Mesodermal cell (in vitro differentiated cells): ENCODE results near the gene ATE1.
"Not testable (repeated sequence)": the region's sequence is repeated elsewhere in the genome, so short reads cannot be mapped to it uniquely, and the experiment has no call there.

ENCODE experiments used
- H3K27ac ChIP-seq: 2 replicates; pipeline ENCODE4 v1.7.0; 2013; ENCODE audit warnings: mild to moderate bottlenecking, low read depth, low read length, moderate library complexity; ENCODE audit not compliant: severe bottlenecking
- H3K36me3 ChIP-seq: 2 replicates; pipeline ENCODE4 v1.7.1; 2013; ENCODE audit warnings: mild to moderate bottlenecking, low read length, moderate library complexity; ENCODE audit not compliant: control insufficient read depth, insufficient read depth
- H3K4me1 ChIP-seq: one replicate; pipeline ENCODE4 v1.7.1; 2013; ENCODE audit warnings: mild to moderate bottlenecking, low read length; ENCODE audit not compliant: insufficient read depth, control insufficient read depth, poor library complexity, severe bottlenecking
- H3K4me3 ChIP-seq: 2 replicates; pipeline ENCODE4 v1.7.0; 2013; ENCODE audit warnings: low read length, control low read depth, mild to moderate bottlenecking; ENCODE audit not compliant: insufficient read depth, poor library complexity, severe bottlenecking; ENCODE audit errors: extremely low read depth
- H3K9me3 ChIP-seq: 2 replicates; pipeline ENCODE4 v1.7.1; 2013; ENCODE audit warnings: mild to moderate bottlenecking, low read length, moderate library complexity; ENCODE audit not compliant: control insufficient read depth
- WGBS, 2 experiments: methylation state at CpG; one replicate each; pipeline ENCODE4 v1.1.5; 2013; ENCODE audit warnings: missing lambda C conversion rate in 2 of 2; ENCODE audit not compliant: insufficient coverage in 2 of 2; 5-methylcytosine and 5-hydroxymethylcytosine counted together

The ATE1 gene

DNA sequence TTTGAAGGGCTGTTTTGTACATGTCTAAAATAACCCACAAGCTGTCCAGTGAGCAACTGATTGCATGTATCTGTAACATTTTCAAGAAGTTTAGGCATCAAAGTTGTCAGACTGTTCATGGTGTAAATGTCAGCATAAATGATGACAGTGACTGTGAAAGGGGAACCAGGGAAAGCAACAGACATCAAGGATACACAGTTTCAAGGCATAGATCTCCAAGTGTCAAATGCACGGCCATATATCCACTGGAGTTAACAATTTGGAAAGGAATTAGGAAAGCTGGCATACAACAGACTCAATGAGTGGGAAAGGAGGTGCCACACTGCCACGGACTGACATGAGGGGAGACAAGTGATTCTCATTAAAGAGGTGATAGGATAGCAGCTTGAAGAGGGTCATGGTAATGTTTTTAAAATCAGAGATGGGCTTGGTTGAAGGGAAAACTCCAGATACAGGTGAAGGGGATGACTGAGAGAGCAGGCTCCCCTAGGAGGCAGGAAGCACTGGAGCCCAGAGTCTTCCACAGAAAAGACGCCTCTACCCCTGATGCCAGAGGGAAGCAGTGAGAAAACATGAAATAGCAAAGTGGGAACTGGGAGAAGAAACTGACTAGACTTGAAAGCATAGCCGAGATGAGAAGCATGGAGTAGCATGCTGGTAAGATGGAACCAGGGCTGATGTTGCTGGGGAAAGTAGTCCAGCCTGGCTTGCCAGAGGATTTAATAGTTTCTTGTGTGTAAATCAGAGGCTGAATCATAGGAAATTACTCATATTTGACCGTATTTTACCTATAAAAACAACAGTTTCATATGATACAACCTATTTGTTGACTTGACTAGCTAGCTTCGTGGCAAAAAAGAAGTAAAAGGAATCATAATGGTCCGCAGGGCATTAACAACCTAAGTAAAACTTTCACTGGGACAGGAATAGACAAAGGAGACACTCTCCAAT lies 28.6 kb upstream of the ATE1 start:
- no peaks in the 10 kb centered on the region for H3K4me1 ChIP-seq
- H3K4me3 ChIP-seq, result no peak overlapping the region
- WGBS, 2 experiments, result 91 to 94% methylated on average over 4 to 6 of the region's 7 CpGs
- H3K36me3 ChIP-seq, result peaks cover 28% of the 10 kb centered on the region
- no peak overlapping the region for H3K27ac ChIP-seq
- no peaks in the 10 kb centered on the region for H3K9me3 ChIP-seq

- Histone ChIP-seq H3K27ac (no peak overlapping the region), H3K4me3 (no peak overlapping the region), H3K36me3 (peaks cover 22% of the 10 kb centered on the region), H3K4me1 (peaks cover 3% of the 10 kb centered on the region), H3K9me3 (no peaks in the 10 kb centered on the region)
- 82 to 83% methylated on average over 1 to 4 of the region's 5 CpGs for WGBS, 2 experiments
Measured at GRCh38 chr10:121952226-121952625, 24.4 kb upstream of the ATE1 start.

DNA sequence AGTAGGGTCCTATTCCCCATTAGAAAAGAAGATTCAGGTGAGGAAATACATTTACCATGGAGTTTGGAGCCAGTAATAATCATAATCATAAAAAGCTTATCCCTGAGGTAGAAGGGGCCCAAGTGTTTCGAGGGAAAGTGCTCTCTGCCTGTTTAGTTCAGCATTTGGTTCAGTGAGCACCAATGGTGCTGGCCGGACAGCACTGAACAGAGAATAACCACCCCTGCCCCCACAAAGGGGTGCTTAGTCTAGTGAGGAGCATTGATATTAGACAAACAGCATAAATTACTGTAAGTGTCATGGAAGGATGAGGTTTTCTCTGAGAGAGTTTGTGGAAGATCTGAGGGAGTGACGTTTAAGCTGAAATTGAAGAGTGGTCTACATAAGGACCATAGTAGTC lies 21.6 kb upstream of the ATE1 start:
- Histone ChIP-seq H3K4me3 (no peak overlapping the region), H3K36me3 (peaks cover 5% of the 10 kb centered on the region), H3K27ac (no peak overlapping the region), H3K9me3 (no peaks in the 10 kb centered on the region), H3K4me1 (peaks cover 3% of the 10 kb centered on the region)
- WGBS, 2 experiments, result 82 to 83% methylated on average over 1 to 2 of the region's 3 CpGs

DNA sequence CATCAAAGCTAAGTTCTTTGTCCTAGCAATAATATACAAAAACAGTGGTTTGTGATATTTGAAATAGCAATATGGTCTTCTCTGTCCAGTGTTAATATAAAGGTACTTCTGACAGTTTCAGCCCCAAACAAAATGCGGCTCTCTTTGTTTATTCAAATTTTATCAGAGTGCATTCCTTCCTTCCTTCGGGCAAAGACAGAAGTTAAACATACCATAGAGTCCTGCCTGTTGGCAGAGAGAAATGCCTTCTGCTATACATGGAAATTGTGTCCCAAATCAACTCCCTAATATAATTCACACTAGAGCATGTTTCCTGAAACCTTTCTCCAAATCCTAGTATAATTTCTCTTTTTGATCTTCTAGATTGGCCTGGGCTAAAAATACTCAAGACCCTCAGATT lies 21.2 kb upstream of the ATE1 start:
- Histone ChIP-seq H3K27ac (no peak overlapping the region), H3K4me1 (peaks cover 3% of the 10 kb centered on the region), H3K36me3 (peaks cover under 1% of the 10 kb centered on the region), H3K4me3 (no peak overlapping the region), H3K9me3 (no peaks in the 10 kb centered on the region)
- 83 to 86% methylated on average over 2 of the region's 2 CpGs for WGBS, 2 experiments

- Histone ChIP-seq H3K9me3 (no peaks in the 10 kb centered on the region), H3K4me1 (peaks cover 9% of the 10 kb centered on the region), H3K27ac (no peak overlapping the region), H3K36me3 (no peaks in the 10 kb centered on the region), H3K4me3 (no peak overlapping the region)
- 82% methylated on average over 5 of the region's 7 CpGs for WGBS, 2 experiments
Measured at GRCh38 chr10:121947343-121948330, 19.8 kb upstream of the ATE1 start.

- no peak overlapping the region for H3K27ac ChIP-seq
- no peak overlapping the region for H3K4me3 ChIP-seq
- no peaks in the 10 kb centered on the region for H3K36me3 ChIP-seq
- no peaks in the 10 kb centered on the region for H3K9me3 ChIP-seq
- no CpG with 5 or more reads among the region's 2 CpGs for WGBS, 2 experiments
- peaks cover 8% of the 10 kb centered on the region for H3K4me1 ChIP-seq
Measured at GRCh38 chr10:121942749-121943416, 15.1 kb upstream of the ATE1 start.

DNA sequence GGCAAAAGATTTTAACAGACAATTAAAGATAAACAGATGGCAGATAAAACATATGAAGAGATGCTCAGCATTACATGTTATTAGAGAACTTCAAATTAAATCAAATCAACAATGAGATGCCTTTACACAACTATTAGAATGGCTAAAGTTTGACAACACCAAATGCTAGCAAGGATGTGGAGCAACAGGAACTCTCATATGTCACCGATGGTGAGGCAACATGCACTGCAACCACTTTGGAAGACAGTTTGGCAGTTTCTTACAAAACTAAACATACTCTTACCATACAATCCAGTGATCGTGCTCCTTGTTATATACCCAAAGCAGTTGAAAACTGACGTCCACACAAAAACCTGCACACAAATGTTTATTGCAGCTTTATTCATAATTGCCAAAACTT lies 13.7 kb upstream of the ATE1 start:
- H3K9me3 ChIP-seq, result no peaks in the 10 kb centered on the region
- WGBS, 2 experiments, result 74 to 100% methylated on average over 2 of the region's 3 CpGs
- no peak overlapping the region for H3K27ac ChIP-seq
- H3K36me3 ChIP-seq, result no peaks in the 10 kb centered on the region
- H3K4me3 ChIP-seq, result no peak overlapping the region
- H3K4me1 ChIP-seq, result peaks cover 8% of the 10 kb centered on the region

DNA sequence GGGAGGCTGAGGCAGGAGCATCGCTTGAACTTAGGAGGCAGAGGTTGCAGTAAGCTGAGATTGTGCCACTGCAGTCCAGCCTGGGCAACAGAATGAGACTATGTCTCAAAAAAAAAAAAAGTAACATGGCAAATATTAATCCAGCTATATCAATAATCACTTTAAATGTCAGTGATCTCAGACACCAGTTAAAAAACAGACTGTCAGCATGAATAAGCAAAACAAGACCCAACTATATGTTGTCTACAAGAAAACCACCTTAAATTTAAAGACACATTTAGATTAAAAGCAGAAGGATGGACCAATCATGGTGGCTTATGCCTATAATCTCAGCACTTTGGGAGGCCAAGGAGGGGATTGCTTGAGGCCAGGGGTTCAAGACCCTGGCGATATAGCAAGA lies 8.5 kb upstream of the ATE1 start:
- Histone ChIP-seq H3K27ac (no peak overlapping the region), H3K4me3 (no peak overlapping the region), H3K9me3 (no peaks in the 10 kb centered on the region), H3K36me3 (no peaks in the 10 kb centered on the region), H3K4me1 (no peaks in the 10 kb centered on the region)
- 60 to 86% methylated on average over 1 of the region's 2 CpGs for WGBS, 2 experiments

DNA sequence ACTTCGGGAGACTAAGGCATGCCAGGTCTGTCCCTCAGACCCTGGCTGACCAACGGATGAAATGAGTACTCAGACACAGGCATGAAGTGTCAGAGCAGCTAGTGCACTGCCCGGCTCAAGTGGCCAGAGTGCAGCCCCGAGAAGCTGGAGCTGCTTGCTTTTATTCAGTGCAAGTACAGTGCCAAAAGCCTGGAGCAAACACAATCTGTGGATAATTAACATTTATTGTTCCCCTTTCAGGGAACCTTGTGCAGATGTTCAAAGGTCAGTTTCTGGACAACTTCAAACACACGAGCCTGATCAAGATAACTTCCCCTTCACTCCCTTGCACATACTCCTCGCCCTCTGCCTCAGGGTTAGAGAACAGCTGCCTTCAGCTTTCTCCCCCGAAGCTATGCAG lies 7.9 kb upstream of the ATE1 start:
- Histone ChIP-seq H3K4me3 (no peak overlapping the region), H3K36me3 (no peaks in the 10 kb centered on the region), H3K4me1 (no peaks in the 10 kb centered on the region), H3K27ac (no peak overlapping the region), H3K9me3 (no peaks in the 10 kb centered on the region)
- WGBS, 2 experiments, result 95% methylated on average over 6 to 7 of the region's 7 CpGs

GRCh38 chr10:121930268-121931085 lies 2.6 kb upstream of the ATE1 start:
- not testable (repeated sequence) for H3K4me1 ChIP-seq, H3K9me3 ChIP-seq, H3K36me3 ChIP-seq, H3K4me3 ChIP-seq
- H3K27ac ChIP-seq, result peak overlapping the region; percentile 49
- 90 to 94% methylated on average over 6 to 10 of the region's 11 CpGs for WGBS, 2 experiments
